Muscle of leg (tissue), 11 donors: ENCODE results near the gene GREB1L. TPM values are rescaled to one million over a fixed set of nuclear protein-coding genes. Genes with fewer than 3 reads are reported as not detected.
"Not testable (repeated sequence)": the region's sequence is repeated elsewhere in the genome, so short reads cannot be mapped to it uniquely, and the experiment has no call there.

Experiments
- DNase-seq: peaks from one replicate; pipeline ENCODE4 v3.0.0; 2013
- H3K27ac ChIP-seq: one replicate; pipeline ENCODE4 v1.5.1; 2013; ENCODE audit warnings: mild to moderate bottlenecking, low read length, control low read depth
- H3K27me3 ChIP-seq: one replicate; pipeline ENCODE4 v1.6.1; 2013; ENCODE audit warnings: low read length; ENCODE audit not compliant: control insufficient read depth, insufficient read depth
- H3K36me3 ChIP-seq: one replicate; pipeline ENCODE4 v1.6.1; 2013; ENCODE audit warnings: low read length; ENCODE audit not compliant: control insufficient read depth, insufficient read depth
- H3K4me1 ChIP-seq: one replicate; pipeline ENCODE4 v1.6.1; 2013; ENCODE audit warnings: low read length; ENCODE audit not compliant: control insufficient read depth, insufficient read depth
- H3K4me3 ChIP-seq: one replicate; pipeline ENCODE4 v1.5.1; 2013; ENCODE audit warnings: low read length, control low read depth
- H3K9me3 ChIP-seq: replicated peaks from 2 replicates; pipeline ENCODE4 v1.6.1; 2013; ENCODE audit warnings: low read depth, low read length; ENCODE audit not compliant: control insufficient read depth
- WGBS: methylation state at CpG from one replicate; pipeline ENCODE4 v1.1.5; 2013; ENCODE audit warnings: missing lambda C conversion rate; ENCODE audit not compliant: insufficient coverage; 5-methylcytosine and 5-hydroxymethylcytosine counted together
- polyA plus RNA-seq, 8 donors: library from polyadenylated mRNA; unstranded; fragments of 120-200 nt; gene quantifications; one replicate each; pipeline versions ENCODE4 v1.2.1 to v1.2.3, GENCODE V29; 2013; ENCODE audit warnings: inconsistent platforms in 1 of 8, low replicate concordance in 1 of 8; ENCODE audit not compliant: insufficient read length in 8 of 8, insufficient read depth in 1 of 8
- total RNA-seq: library from RNA; stranded (reverse); fragments of 120-200 nt; gene quantifications from one replicate; pipeline ENCODE4 v1.2.4, GENCODE V29; 2013

Gene GREB1L
- total and polyA plus RNA-seq, 9 donors: 2.9 to 8.1 (median 4.9) TPM

GRCh38 chr18:21214409-21214808 lies 27.6 kb upstream of the GREB1L start:
- 92% methylated on average over 2 of the region's 5 CpGs for WGBS
- H3K27ac ChIP-seq, H3K36me3 ChIP-seq, H3K27me3 ChIP-seq, H3K4me1 ChIP-seq, H3K9me3 ChIP-seq, H3K4me3 ChIP-seq, DNase-seq: not testable (repeated sequence)

GRCh38 chr18:21215490-21215889 lies 26.5 kb upstream of the GREB1L start:
- Histone ChIP-seq H3K27me3 (no peaks in the 10 kb centered on the region), H3K4me3 (no peak overlapping the region), H3K27ac (no peak overlapping the region), H3K4me1 (no peaks in the 10 kb centered on the region), H3K9me3 (no peaks in the 10 kb centered on the region), H3K36me3 (no peaks in the 10 kb centered on the region)
- no CpG with 5 or more reads among the region's 6 CpGs for WGBS
- DNase-seq: no peak

GRCh38 chr18:21218862-21219261 lies 23.2 kb upstream of the GREB1L start:
- no peaks in the 10 kb centered on the region for H3K36me3 ChIP-seq
- H3K4me1 ChIP-seq: no peaks in the 10 kb centered on the region
- H3K4me3 ChIP-seq: no peak overlapping the region
- 20% methylated on average over 1 of the region's 3 CpGs for WGBS
- no peaks in the 10 kb centered on the region for H3K9me3 ChIP-seq
- DNase-seq: no peak
- H3K27ac ChIP-seq: no peak overlapping the region
- H3K27me3 ChIP-seq: no peaks in the 10 kb centered on the region

GRCh38 chr18:21230436-21230835 lies 11.6 kb upstream of the GREB1L start:
- no peaks in the 10 kb centered on the region for H3K27me3 ChIP-seq
- no peaks in the 10 kb centered on the region for H3K36me3 ChIP-seq
- H3K27ac ChIP-seq: no peak overlapping the region
- no peak overlapping the region for H3K4me3 ChIP-seq
- H3K9me3 ChIP-seq: no peaks in the 10 kb centered on the region
- H3K4me1 ChIP-seq: no peaks in the 10 kb centered on the region
- no peak for DNase-seq
- WGBS: no CpG with 5 or more reads among the region's 6 CpGs

- Histone ChIP-seq H3K9me3 (no peaks in the 10 kb centered on the region), H3K4me3 (peak overlapping the region; percentile 26), H3K36me3 (no peaks in the 10 kb centered on the region), H3K27ac (no peak overlapping the region), H3K4me1 (peaks cover 15% of the 10 kb centered on the region), H3K27me3 (peaks cover 37% of the 10 kb centered on the region)
- WGBS: 2% methylated on average over 24 of the region's 54 CpGs
- peak; percentile 10 for DNase-seq
These were observed 557 bp upstream of the GREB1L start for GRCh38 chr18:21241301-21242048.

GRCh38 chr18:21242780-21243401 lies 859 bp downstream of the GREB1L start:
- no peak overlapping the region for H3K27ac ChIP-seq
- H3K4me1 ChIP-seq: peaks cover 15% of the 10 kb centered on the region
- peak overlapping the region; percentile 38 for H3K4me3 ChIP-seq
- H3K9me3 ChIP-seq: no peaks in the 10 kb centered on the region
- H3K36me3 ChIP-seq: no peaks in the 10 kb centered on the region
- DNase-seq: peak; percentile 20
- H3K27me3 ChIP-seq: peaks cover 37% of the 10 kb centered on the region
- under 1% methylated on average over 38 of the region's 48 CpGs for WGBS

- no peaks in the 10 kb centered on the region for H3K36me3 ChIP-seq
- DNase-seq: no peak
- H3K27me3 ChIP-seq: no peaks in the 10 kb centered on the region
- no CpG with 5 or more reads among the region's 3 CpGs for WGBS
- no peak overlapping the region for H3K4me3 ChIP-seq
- no peaks in the 10 kb centered on the region for H3K9me3 ChIP-seq
- no peak overlapping the region for H3K27ac ChIP-seq
- no peaks in the 10 kb centered on the region for H3K4me1 ChIP-seq
These were observed 12.5 kb downstream of the GREB1L start for GRCh38 chr18:21254576-21254975.

- H3K4me3 ChIP-seq: no peak overlapping the region
- DNase-seq: no peak
- no peaks in the 10 kb centered on the region for H3K4me1 ChIP-seq
- no CpG with 5 or more reads among the region's 3 CpGs for WGBS
- H3K27ac ChIP-seq: no peak overlapping the region
- no peaks in the 10 kb centered on the region for H3K36me3 ChIP-seq
- no peaks in the 10 kb centered on the region for H3K27me3 ChIP-seq
- H3K9me3 ChIP-seq: no peaks in the 10 kb centered on the region
These were observed 13.2 kb downstream of the GREB1L start for GRCh38 chr18:21255211-21255610.

GRCh38 chr18:21257386-21257785 lies 15.4 kb downstream of the GREB1L start:
- Histone ChIP-seq H3K27ac (no peak overlapping the region), H3K27me3 (no peaks in the 10 kb centered on the region), H3K36me3 (no peaks in the 10 kb centered on the region), H3K9me3 (no peaks in the 10 kb centered on the region), H3K4me1 (no peaks in the 10 kb centered on the region), H3K4me3 (no peak overlapping the region)
- no peak for DNase-seq

GRCh38 chr18:21260621-21261020 lies 18.6 kb downstream of the GREB1L start:
- H3K27ac ChIP-seq: no peak overlapping the region
- no peak for DNase-seq
- H3K9me3 ChIP-seq: no peaks in the 10 kb centered on the region
- H3K4me3 ChIP-seq: no peak overlapping the region
- H3K27me3 ChIP-seq: no peaks in the 10 kb centered on the region
- no peaks in the 10 kb centered on the region for H3K36me3 ChIP-seq
- WGBS: no CpG with 5 or more reads among the region's 2 CpGs
- H3K4me1 ChIP-seq: no peaks in the 10 kb centered on the region
